Tibial artery (tissue), 4 donors: Measurements from ENCODE around the gene RNF31.

ENCODE experiments used
- DNase-seq, 2 donors: peaks; one replicate each; pipeline ENCODE4 v3.0.0-alpha.2; 2019
- H3K27ac ChIP-seq, 2 donors: fragments of 200-600 bp; sonication (generic) in 1 of 2; 1 replicate in 1 of 2; 2 replicates in 1 of 2; pipeline ENCODE4 v1.5.1; 2018 to 2019; ENCODE audit warnings: mild to moderate bottlenecking in 1 of 2
- H3K27me3 ChIP-seq, 2 donors: fragments of 200-600 bp; sonication (generic) in 1 of 2; one replicate each; pipeline versions ENCODE4 v1.5.1 to v1.6.0; 2016 to 2019
- H3K36me3 ChIP-seq, 3 donors: fragments of 200-600 bp; sonication (generic) in 2 of 3; one replicate each; pipeline ENCODE4 v1.5.1; 2016 to 2019; ENCODE audit warnings: mild to moderate bottlenecking in 2 of 3
- H3K4me1 ChIP-seq, 4 donors: fragments of 200-600 bp; sonication (generic) in 2 of 4; 1 replicate in 3 of 4; 2 replicates in 1 of 4; pipeline ENCODE4 v1.5.1; 2016 to 2019
- H3K4me3 ChIP-seq, 2 donors: fragments of 200-600 bp; sonication (generic) in 1 of 2; 1 replicate in 1 of 2; 2 replicates in 1 of 2; pipeline ENCODE4 v1.5.1; 2018 to 2019; ENCODE audit warnings: mild to moderate bottlenecking in 2 of 2
- H3K9me3 ChIP-seq, 3 donors: fragments of 200-600 bp; sonication (generic) in 1 of 3; one replicate each; pipeline ENCODE4 v1.5.1; 2016 to 2019
- intact Hi-C: fragments of 100-400 bp; cut with DNase I; formaldehyde crosslinking; loops from one replicate; pipeline ENCODE4 v1.15.0; 2023; ENCODE audit warnings: low total_unique reads
- TF ChIP-seq, protein P1 (sequence below), 2 experiments: fragments of 200-600 bp in 1 of 2; fragments of 450-650 bp in 1 of 2; IDR thresholded peaks; one replicate each; pipeline ENCODE4 v1.5.1; 2017 to 2019; ENCODE audit warnings: antibody characterized with exemption in 2 of 2, mild to moderate bottlenecking in 1 of 2, moderate library complexity in 1 of 2

The RNF31 gene

DNA sequence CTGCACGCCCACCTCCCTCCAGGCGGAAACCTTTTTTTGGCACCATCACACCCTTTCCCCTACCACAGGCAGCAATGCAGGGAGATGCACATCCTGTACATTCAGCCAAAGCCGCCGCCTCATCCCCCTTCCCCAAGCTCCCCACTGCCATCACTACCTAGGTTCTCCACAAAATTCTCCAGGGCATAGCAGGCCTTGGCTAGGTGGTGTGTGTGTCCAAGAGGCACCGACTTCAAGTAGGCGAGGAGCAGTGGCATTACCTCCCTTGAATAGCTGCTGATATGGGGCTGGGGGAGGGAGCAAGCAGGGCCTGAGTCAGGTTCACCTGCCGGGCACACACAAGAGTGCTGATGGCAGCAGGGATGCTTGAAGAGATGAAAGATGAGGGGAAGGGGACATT, 37.7 kb downstream of the RNF31 start:
- Histone ChIP-seq H3K36me3 (peaks cover 47 to 79% (median 65%) of the 10 kb centered on the region in 3 donors), H3K9me3 (no peaks in the 10 kb centered on the region), H3K4me3 (no peak overlapping the region), H3K4me1 (peaks cover 0 to 24% (median 17%) of the 10 kb centered on the region in 4 donors), H3K27me3 (no peaks in the 10 kb centered on the region), H3K27ac (no peak overlapping the region)
- no peak for DNase-seq
- intact Hi-C loops, result loop anchor here (5.0 kb wide), 1 partner anchor 38 kb away; the partner anchor contains the start of genes PSME2 and RNF31
- TF ChIP-seq, protein P1, sequence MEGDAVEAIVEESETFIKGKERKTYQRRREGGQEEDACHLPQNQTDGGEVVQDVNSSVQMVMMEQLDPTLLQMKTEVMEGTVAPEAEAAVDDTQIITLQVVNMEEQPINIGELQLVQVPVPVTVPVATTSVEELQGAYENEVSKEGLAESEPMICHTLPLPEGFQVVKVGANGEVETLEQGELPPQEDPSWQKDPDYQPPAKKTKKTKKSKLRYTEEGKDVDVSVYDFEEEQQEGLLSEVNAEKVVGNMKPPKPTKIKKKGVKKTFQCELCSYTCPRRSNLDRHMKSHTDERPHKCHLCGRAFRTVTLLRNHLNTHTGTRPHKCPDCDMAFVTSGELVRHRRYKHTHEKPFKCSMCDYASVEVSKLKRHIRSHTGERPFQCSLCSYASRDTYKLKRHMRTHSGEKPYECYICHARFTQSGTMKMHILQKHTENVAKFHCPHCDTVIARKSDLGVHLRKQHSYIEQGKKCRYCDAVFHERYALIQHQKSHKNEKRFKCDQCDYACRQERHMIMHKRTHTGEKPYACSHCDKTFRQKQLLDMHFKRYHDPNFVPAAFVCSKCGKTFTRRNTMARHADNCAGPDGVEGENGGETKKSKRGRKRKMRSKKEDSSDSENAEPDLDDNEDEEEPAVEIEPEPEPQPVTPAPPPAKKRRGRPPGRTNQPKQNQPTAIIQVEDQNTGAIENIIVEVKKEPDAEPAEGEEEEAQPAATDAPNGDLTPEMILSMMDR (IDR thresholded peaks at IDR 0.05), result no peak

DNA sequence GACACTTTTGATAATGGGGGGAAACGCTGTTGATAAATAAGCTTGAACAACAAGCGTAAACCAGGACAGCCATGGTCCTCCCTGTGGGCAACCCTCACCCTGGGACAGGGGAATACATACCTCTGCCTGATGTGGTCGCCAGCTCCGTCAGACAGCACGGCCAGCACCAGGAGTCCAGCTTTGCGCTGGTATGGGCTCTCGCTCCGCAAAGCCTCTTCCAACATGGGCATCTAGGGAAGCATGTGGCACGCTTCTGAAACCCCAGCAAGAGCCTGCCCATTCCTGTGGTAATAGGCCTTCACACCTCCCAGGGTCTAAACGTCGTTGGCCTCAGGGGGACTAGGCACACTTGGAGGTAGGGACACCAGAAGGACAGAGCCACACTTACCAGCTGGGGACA, 38.4 kb downstream of the RNF31 start:
- peaks cover 47 to 78% (median 63%) of the 10 kb centered on the region in 3 donors for H3K36me3 ChIP-seq
- no peaks in the 10 kb centered on the region for H3K9me3 ChIP-seq
- H3K27me3 ChIP-seq, result no peaks in the 10 kb centered on the region
- H3K4me1 ChIP-seq, result peaks cover 0 to 24% (median 17%) of the 10 kb centered on the region in 4 donors
- intact Hi-C loops, result loop anchor here (5.0 kb wide), 1 partner anchor 38 kb away; the partner anchor contains the start of genes PSME2 and RNF31
- no peak for DNase-seq
- H3K4me3 ChIP-seq, result no peak overlapping the region
- TF ChIP-seq, protein P1 (IDR thresholded peaks at IDR 0.05), result no peak
- H3K27ac ChIP-seq, result no peak overlapping the region

DNA sequence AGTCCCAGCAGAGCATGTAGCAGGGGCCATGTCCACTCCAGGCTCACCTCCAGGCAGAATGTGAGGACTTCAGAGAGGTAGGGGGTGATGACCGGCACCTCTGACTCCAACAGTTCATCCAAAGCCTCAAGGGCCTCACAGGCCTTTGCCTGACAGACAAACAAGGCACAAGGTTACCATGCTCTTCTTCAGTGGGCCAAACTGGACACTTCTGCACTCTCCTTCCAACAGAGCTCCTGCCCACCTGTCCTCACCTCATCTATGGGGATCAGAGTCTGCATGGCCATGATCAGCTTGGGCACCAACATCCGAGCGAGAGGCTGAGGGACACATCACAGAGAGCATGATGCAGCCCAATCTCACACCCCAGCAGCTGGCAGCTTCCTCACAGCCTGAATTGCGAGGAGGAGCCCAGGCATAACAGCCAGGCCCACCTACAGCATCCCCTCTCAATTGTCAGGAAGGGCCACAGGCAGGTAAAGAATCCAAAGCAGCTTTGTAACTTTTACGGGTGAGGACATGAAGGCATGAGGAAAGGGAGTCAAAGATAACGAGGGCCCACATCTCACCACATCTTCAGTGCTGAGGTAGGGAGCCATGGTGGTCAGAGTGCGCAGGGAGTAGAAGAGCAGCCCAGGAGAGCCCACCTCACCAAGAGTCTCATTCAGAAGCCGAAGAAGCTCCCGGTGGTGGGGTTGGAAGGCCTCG, 39.7 kb downstream of the RNF31 start:
- no peak for DNase-seq
- intact Hi-C loops, result loop anchor here (5.0 kb wide), 1 partner anchor 40 kb away; the partner anchor contains the start of genes PSME2 and RNF31
- TF ChIP-seq, protein P1 (IDR thresholded peaks at IDR 0.05), result no peak
- Histone ChIP-seq H3K36me3 (peaks cover 48 to 75% (median 56%) of the 10 kb centered on the region in 3 donors), H3K4me3 (no peak overlapping the region), H3K27ac (no peak overlapping the region), H3K27me3 (no peaks in the 10 kb centered on the region), H3K4me1 (peaks cover 0 to 24% (median 17%) of the 10 kb centered on the region in 4 donors), H3K9me3 (no peaks in the 10 kb centered on the region)

DNA sequence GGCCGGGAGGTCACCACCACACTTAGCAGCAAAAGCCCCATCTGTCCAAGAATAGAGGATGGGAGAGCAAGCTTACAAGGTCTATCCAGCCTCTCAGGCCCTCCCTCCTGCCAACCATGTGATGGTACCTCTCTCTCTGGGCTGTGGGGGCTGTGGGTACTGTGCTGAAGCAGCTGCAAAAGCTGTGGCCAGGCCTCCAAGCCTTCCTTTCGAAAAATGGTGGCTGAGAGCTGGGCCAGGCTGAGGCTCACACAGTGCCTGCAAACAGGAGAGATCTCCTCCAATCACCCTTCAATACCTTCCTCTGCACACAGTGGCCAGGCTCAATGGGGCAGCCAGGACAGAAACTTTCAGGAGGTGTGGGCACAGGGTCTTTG, 40.2 kb downstream of the RNF31 start:
- intact Hi-C loops, result loop anchor here (5.0 kb wide), 1 partner anchor 40 kb away; the partner anchor contains the start of genes PSME2 and RNF31
- no peak for DNase-seq
- no peaks in the 10 kb centered on the region for H3K27me3 ChIP-seq
- peaks cover 48 to 75% (median 56%) of the 10 kb centered on the region in 3 donors for H3K36me3 ChIP-seq
- no peaks in the 10 kb centered on the region for H3K9me3 ChIP-seq
- peak overlapping the region; percentile 56 to 67 for H3K4me3 ChIP-seq
- H3K27ac ChIP-seq, result no peak overlapping the region
- peaks cover 0 to 24% (median 17%) of the 10 kb centered on the region in 4 donors for H3K4me1 ChIP-seq
- TF ChIP-seq, protein P1 (IDR thresholded peaks at IDR 0.05), result no peak

DNA sequence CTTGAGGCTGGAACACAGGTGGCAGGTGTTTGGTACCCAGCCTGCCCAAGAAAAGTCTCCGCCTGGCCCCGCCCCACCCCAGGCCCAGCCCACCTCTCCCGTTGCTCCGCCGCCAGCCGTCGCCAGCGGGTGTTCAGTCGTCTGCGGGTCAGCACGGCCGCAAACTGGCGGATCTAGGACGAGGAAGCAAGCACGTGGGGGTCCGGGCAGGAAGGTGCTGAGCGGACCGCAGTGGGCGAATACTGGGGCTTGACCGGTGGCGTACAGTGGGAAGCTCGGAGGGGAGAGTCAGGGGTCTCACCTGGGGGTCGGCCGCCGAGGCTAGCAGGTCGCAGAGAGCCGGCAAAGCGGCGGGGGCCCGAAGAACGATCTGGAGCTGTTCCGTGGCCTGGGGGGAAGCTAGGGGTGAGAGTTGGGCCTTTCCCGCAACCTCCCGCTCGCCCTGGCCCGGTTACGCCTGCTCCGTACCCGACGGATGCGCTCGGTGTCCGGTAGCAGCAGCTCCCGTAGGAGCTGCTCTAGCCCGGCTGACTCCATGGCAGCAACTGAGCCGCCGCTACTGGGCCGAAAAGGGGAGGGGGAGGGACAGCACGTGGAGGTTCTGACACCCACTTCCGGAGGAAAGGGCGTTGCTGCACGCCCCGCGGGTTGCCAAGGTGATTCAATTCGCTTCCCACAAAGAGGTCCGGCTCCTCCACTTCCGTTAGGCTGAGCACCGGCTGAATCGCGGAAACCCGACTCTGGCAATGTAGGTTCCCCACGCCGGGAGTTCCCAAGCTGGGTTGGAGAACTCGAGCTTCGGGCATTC, 41.2 kb downstream of the RNF31 start, which contains the start of gene IPO4:
TSS of gene IPO4 (minus strand) at position 566 of the 808 bp plus-strand sequence. CDS start at position 537, 29 bp downstream.
- H3K9me3 ChIP-seq, result no peaks in the 10 kb centered on the region
- intact Hi-C loops, result loop anchor here (5.0 kb wide), 1 partner anchor 41 kb away; the partner anchor contains the start of genes PSME2 and RNF31
- H3K27ac ChIP-seq, result peak within 1 kb of the TSS; percentile 65 to 73
- peaks cover 0 to 24% (median 17%) of the 10 kb centered on the region in 4 donors for H3K4me1 ChIP-seq
- peak; percentile 96 to 97 for DNase-seq
- TF ChIP-seq, protein P1 (IDR thresholded peaks at IDR 0.05), result peak in 1 of 2 experiments; percentile 9
- peaks cover 45 to 73% (median 54%) of the 10 kb centered on the region in 3 donors for H3K36me3 ChIP-seq
- H3K4me3 ChIP-seq, result peak within 1 kb of the TSS; percentile 56 to 67
- no peaks in the 10 kb centered on the region for H3K27me3 ChIP-seq
